Hepatocyte (in vitro differentiated cells): Measurements from ENCODE around the gene TMEM63B. TPM values are rescaled to one million over a fixed set of nuclear protein-coding genes. Genes with fewer than 3 reads are reported as not detected.
A peak's percentile ranks its signal among the peaks of the same experiment; 100 is the strongest.

ENCODE experiments used
- DNase-seq: peaks from one replicate; pipeline ENCODE4 v3.0.0-alpha.2; 2016; ENCODE audit warnings: low spot score
- H2AFZ ChIP-seq: fragments of 200-600 bp; sonication (generic); 2 replicates; pipeline ENCODE4 v1.6.0; 2016; ENCODE audit warnings: antibody characterized with exemption, mild to moderate bottlenecking
- H3K27ac ChIP-seq: fragments of 200-600 bp; sonication (generic); 2 replicates; pipeline ENCODE4 v1.5.1; 2016; ENCODE audit warnings: mild to moderate bottlenecking
- H3K27me3 ChIP-seq: fragments of 200-600 bp; sonication (generic); 2 replicates; pipeline ENCODE4 v1.6.1; 2016
- H3K36me3 ChIP-seq: fragments of 200-600 bp; sonication (generic); replicated peaks from 2 replicates; pipeline ENCODE4 v1.5.1; 2016; ENCODE audit warnings: low read depth; ENCODE audit not compliant: insufficient read depth
- H3K4me1 ChIP-seq: fragments of 200-600 bp; sonication (generic); 2 replicates; pipeline ENCODE4 v1.5.1; 2016; ENCODE audit warnings: mild to moderate bottlenecking, moderate library complexity; ENCODE audit not compliant: insufficient read depth
- H3K4me2 ChIP-seq: fragments of 200-600 bp; sonication (generic); 2 replicates; pipeline ENCODE4 v1.6.0; 2016
- H3K4me3 ChIP-seq: fragments of 200-600 bp; sonication (generic); 2 replicates; pipeline ENCODE4 v1.5.1; 2016; ENCODE audit warnings: mild to moderate bottlenecking
- H3K79me2 ChIP-seq: fragments of 200-600 bp; sonication (generic); 2 replicates; pipeline ENCODE4 v1.6.0; 2017; ENCODE audit warnings: mild to moderate bottlenecking
- H3K9me2 ChIP-seq: fragments of 200-600 bp; sonication (generic); replicated peaks from 2 replicates; pipeline ENCODE4 v1.6.0; 2017; ENCODE audit warnings: mild to moderate bottlenecking; ENCODE audit not compliant: insufficient read depth
- H3K9me3 ChIP-seq: fragments of 200-600 bp; sonication (generic); 2 replicates; pipeline ENCODE4 v1.5.1; 2016; ENCODE audit warnings: low read depth, mild to moderate bottlenecking
- H4K20me1 ChIP-seq: fragments of 200-600 bp; sonication (generic); 2 replicates; pipeline ENCODE4 v1.6.0; 2016; ENCODE audit warnings: mild to moderate bottlenecking; ENCODE audit not compliant: insufficient read depth, poor library complexity, severe bottlenecking
- EZH2 ChIP-seq: fragments of 200-600 bp; sonication (generic); IDR thresholded peaks from 2 replicates; pipeline ENCODE4 v1.6.1; 2016; ENCODE audit warnings: antibody characterized with exemption, mild to moderate bottlenecking, borderline replicate concordance
- EZH2phosphoT487 ChIP-seq: fragments of 200-600 bp; sonication (generic); IDR thresholded peaks from one replicate; pipeline ENCODE4 v1.6.1; 2018; ENCODE audit warnings: antibody characterized with exemption, mild to moderate bottlenecking, low read depth, moderate library complexity; ENCODE audit not compliant: unreplicated experiment, severe bottlenecking
- WGBS: methylation state at CpG from one replicate; pipeline ENCODE4 v1.1.6; 2016; ENCODE audit warnings: low lambda C conversion rate; ENCODE audit errors: missing lambda C conversion rate; 5-methylcytosine and 5-hydroxymethylcytosine counted together
- polyA plus RNA-seq: library from polyadenylated mRNA; unstranded; fragments of >200 nt; fragmentation: Nextera tagmentation; extraction: Ambion mirVana; gene quantifications from 2 replicates; pipeline ENCODE4 v1.2.1, GENCODE V29; 2016
- total RNA-seq: library from RNA; depleted of rRNA; stranded (reverse); fragments of >200 nt; gene quantifications from 2 replicates; pipeline ENCODE4 v1.2.3, GENCODE V29; 2014
- TF ChIP-seq, protein P1 (sequence below): fragments of 200-600 bp; sonication (generic); IDR thresholded peaks from 2 replicates; pipeline ENCODE4 v1.5.1; 2016; ENCODE audit warnings: antibody characterized with exemption, mild to moderate bottlenecking; ENCODE audit not compliant: poor library complexity

Gene TMEM63B
- total and polyA plus RNA-seq, 2 experiments from 2014 or later = 31.4 to 43.5 TPM

DNA sequence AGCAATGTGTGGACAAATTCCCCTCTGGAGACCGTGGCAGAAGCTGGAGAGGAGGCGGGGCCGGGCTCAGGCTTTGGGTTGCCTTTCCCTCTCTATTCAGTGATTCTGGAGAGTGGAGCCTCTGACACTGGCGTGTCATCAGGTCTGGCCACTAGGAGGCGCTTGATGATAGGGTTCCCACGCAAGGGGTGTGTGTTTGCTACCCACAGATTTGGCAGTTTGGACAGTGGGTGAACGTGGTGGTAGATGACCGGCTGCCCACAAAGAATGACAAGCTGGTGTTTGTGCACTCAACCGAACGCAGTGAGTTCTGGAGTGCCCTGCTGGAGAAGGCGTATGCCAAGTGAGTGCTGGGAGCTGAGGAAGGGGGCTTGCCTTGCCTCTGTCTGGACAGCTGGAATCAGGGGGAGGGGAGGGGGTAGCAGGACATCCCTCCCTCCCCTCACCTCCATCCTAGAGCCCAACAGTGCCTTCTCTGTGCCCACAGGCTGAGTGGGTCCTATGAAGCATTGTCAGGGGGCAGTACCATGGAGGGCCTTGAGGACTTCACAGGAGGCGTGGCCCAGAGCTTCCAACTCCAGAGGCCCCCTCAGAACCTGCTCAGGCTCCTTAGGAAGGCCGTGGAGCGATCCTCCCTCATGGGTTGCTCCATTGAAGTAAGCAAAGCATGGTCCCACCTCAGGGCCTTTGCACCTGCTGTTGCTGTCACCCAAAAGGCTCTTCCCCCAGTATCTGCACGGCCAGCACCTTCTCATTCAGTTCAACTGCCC is 45.6 kb downstream of the TMEM63B start:
- peak; percentile 85 for DNase-seq
- TF ChIP-seq EZH2 = no peak
- TF ChIP-seq, protein P1, sequence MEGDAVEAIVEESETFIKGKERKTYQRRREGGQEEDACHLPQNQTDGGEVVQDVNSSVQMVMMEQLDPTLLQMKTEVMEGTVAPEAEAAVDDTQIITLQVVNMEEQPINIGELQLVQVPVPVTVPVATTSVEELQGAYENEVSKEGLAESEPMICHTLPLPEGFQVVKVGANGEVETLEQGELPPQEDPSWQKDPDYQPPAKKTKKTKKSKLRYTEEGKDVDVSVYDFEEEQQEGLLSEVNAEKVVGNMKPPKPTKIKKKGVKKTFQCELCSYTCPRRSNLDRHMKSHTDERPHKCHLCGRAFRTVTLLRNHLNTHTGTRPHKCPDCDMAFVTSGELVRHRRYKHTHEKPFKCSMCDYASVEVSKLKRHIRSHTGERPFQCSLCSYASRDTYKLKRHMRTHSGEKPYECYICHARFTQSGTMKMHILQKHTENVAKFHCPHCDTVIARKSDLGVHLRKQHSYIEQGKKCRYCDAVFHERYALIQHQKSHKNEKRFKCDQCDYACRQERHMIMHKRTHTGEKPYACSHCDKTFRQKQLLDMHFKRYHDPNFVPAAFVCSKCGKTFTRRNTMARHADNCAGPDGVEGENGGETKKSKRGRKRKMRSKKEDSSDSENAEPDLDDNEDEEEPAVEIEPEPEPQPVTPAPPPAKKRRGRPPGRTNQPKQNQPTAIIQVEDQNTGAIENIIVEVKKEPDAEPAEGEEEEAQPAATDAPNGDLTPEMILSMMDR = peak; percentile 84
- no peaks in the 10 kb centered on the region for H4K20me1 ChIP-seq
- H3K9me3 ChIP-seq = no peaks in the 10 kb centered on the region
- H3K79me2 ChIP-seq = no peaks in the 10 kb centered on the region
- no peak overlapping the region for H3K4me3 ChIP-seq
- no peaks in the 10 kb centered on the region for H3K4me1 ChIP-seq
- H3K27me3 ChIP-seq = no peaks in the 10 kb centered on the region
- 34% methylated on average over 15 of the region's 15 CpGs for WGBS
- H3K36me3 ChIP-seq = no peaks in the 10 kb centered on the region
- H3K9me2 ChIP-seq = no peaks in the 10 kb centered on the region
- H3K4me2 ChIP-seq = no peak overlapping the region
- no peak overlapping the region for H3K27ac ChIP-seq
- no peak overlapping the region for H2AFZ ChIP-seq

DNA sequence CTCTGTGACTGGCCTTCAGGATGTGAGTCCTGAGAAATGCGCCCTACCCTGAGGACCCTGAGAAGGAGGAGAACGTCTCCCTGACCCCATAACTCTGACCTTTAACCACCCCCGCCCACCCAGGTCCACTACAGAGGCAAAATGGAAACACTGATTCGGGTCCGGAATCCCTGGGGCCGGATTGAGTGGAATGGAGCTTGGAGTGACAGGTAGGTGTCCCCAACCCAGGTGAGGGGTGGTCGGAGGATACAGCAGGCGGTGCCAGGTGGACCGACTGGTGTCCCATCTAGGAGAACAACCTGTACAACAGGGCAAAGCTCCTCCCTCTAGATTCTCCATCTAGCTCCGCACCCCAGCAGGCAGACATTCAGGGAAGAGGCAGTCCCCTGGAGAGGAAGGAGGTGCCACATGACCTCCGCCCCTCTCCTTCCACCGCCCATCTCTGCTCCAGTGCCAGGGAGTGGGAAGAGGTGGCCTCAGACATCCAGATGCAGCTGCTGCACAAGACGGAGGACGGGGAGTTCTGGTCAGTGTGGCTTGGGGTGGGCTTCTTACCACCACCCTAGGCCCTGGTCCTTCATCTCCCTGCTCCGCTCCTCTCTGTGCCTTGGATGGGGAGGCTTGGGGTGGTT is 48.9 kb downstream of the TMEM63B start:
- H3K4me2 ChIP-seq = no peak overlapping the region
- DNase-seq = no peak
- no peaks in the 10 kb centered on the region for H3K36me3 ChIP-seq
- no peaks in the 10 kb centered on the region for H3K9me3 ChIP-seq
- H4K20me1 ChIP-seq = no peaks in the 10 kb centered on the region
- H3K4me3 ChIP-seq = no peak overlapping the region
- H2AFZ ChIP-seq = no peak overlapping the region
- H3K9me2 ChIP-seq = no peaks in the 10 kb centered on the region
- no peak overlapping the region for H3K27ac ChIP-seq
- H3K27me3 ChIP-seq = no peaks in the 10 kb centered on the region
- no peaks in the 10 kb centered on the region for H3K79me2 ChIP-seq
- no peaks in the 10 kb centered on the region for H3K4me1 ChIP-seq
- WGBS = 88% methylated on average over 15 of the region's 15 CpGs
- no peak for TF ChIP-seq EZH2
- TF ChIP-seq, protein P1 = no peak

DNA sequence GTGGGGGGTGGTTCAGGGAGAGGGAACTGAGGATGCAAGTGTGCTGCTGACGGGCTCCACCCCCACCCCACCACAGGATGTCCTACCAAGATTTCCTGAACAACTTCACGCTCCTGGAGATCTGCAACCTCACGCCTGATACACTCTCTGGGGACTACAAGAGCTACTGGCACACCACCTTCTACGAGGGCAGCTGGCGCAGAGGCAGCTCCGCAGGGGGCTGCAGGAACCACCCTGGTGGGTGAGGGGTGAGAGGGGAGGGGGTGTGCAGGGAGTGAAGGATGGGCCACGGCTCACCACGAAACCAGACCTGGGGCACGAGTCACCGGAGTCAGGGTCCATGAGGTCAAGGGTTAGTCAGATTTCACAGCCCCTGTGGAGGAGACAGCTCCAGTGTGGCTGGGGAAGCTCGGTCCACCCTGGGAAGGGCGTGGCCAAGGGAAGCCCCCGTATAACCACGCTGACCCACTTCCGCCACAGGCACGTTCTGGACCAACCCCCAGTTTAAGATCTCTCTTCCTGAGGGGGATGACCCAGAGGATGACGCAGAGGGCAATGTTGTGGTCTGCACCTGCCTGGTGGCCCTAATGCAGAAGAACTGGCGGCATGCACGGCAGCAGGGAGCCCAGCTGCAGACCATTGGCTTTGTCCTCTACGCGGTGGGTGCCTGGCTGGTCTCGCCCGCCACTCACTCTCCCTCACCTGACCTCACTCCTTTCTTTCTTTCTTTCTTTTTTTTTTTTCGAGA is 49.6 kb downstream of the TMEM63B start:
- no peak overlapping the region for H3K4me3 ChIP-seq
- H3K4me1 ChIP-seq = no peaks in the 10 kb centered on the region
- no peak overlapping the region for H2AFZ ChIP-seq
- no peaks in the 10 kb centered on the region for H3K9me3 ChIP-seq
- H3K27ac ChIP-seq = no peak overlapping the region
- no peaks in the 10 kb centered on the region for H3K79me2 ChIP-seq
- no peak overlapping the region for H3K4me2 ChIP-seq
- H3K9me2 ChIP-seq = no peaks in the 10 kb centered on the region
- H3K27me3 ChIP-seq = no peaks in the 10 kb centered on the region
- H3K36me3 ChIP-seq = no peaks in the 10 kb centered on the region
- WGBS = 91% methylated on average over 19 of the region's 24 CpGs
- DNase-seq = no peak
- TF ChIP-seq EZH2 (no peak), EZH2phosphoT487 (no peak)
- TF ChIP-seq, protein P1 = no peak
- H4K20me1 ChIP-seq = no peaks in the 10 kb centered on the region
